GM19035 (cell line): ENCODE data around the gene CHD6.

ENCODE experiments used
- ATAC-seq: cut with Tn5 transposase; IDR thresholded peaks from one replicate; pipeline ENCODE4 v1.9.1; 2021; ENCODE audit not compliant: unreplicated experiment

CHD6 gene

GRCh38 chr20:41376349-41376748, 241.8 kb downstream of the CHD6 start:
- ATAC-seq, result no peak

GRCh38 chr20:41375846-41376245, 242.3 kb downstream of the CHD6 start:
- ATAC-seq, result no peak

GRCh38 chr20:41373931-41374920, 244.0 kb downstream of the CHD6 start:
- no peak for ATAC-seq

GRCh38 chr20:41373251-41373783, 244.9 kb downstream of the CHD6 start:
- ATAC-seq, result no peak

GRCh38 chr20:41371371-41371770, 246.8 kb downstream of the CHD6 start:
- ATAC-seq, result no peak

GRCh38 chr20:41370176-41370575, 248.0 kb downstream of the CHD6 start:
- no peak for ATAC-seq

- ATAC-seq, result no peak
Observed at GRCh38 chr20:41369673-41370072, 248.5 kb downstream of the CHD6 start.

GRCh38 chr20:41367956-41368355, 250.2 kb downstream of the CHD6 start:
- no peak for ATAC-seq

GRCh38 chr20:41367393-41367695, 250.8 kb downstream of the CHD6 start:
- ATAC-seq, result no peak

GRCh38 chr20:41366546-41367392, 251.4 kb downstream of the CHD6 start, which contains the start of gene EMILIN3:
TSS of gene EMILIN3 (minus strand) at chr20:41366818. CDS start at chr20:41366634, 184 bp downstream.
- no peak for ATAC-seq

- no peak for ATAC-seq
Observed at GRCh38 chr20:41365777-41366545, 252.2 kb downstream of the CHD6 start.

GRCh38 chr20:41364967-41365765, 253.0 kb downstream of the CHD6 start:
- ATAC-seq, result no peak

GRCh38 chr20:41364236-41364855, 253.8 kb downstream of the CHD6 start:
- ATAC-seq, result no peak

- no peak for ATAC-seq
Observed at GRCh38 chr20:41363601-41364000, 254.6 kb downstream of the CHD6 start.

- ATAC-seq, result no peak
Observed at GRCh38 chr20:41362748-41363140, 255.4 kb downstream of the CHD6 start.

- ATAC-seq, result no peak
Observed at GRCh38 chr20:41361757-41362747, 256.1 kb downstream of the CHD6 start.

- no peak for ATAC-seq
Observed at GRCh38 chr20:41360831-41361756, 257.1 kb downstream of the CHD6 start.
